ENCODE measurements around the gene RHBDD2. TPM values are rescaled to one million over a fixed set of nuclear protein-coding genes. Genes with fewer than 3 reads are reported as not detected.

Gene RHBDD2
- total RNA-seq, 4 donors from 2014 or later: 28.5 to 52.1 (median 38.2) TPM

DNA sequence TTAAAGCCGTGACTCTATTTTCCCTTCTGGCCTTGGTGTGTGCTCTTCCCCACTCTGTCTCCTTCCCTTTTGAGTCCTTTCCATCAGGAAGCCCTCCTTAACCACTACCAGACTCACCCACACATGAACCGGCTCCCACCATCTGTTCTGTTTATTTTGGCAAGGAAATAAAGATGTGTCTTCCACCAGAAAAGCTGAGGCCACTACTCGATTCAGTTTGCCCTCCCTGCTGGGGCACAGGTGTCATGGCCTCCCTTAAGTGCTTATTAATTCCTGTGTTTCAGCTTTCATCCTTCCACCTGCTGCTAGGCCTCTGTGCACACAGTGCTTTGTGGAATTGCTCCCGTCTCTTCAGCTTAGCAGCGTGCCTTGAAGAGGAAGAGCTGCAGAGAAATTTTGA lies 52.8 kb downstream of the RHBDD2 start:
- intact Hi-C loops (cut with DNase I; ENCODE audit: low total_unique reads): no loop called here

DNA sequence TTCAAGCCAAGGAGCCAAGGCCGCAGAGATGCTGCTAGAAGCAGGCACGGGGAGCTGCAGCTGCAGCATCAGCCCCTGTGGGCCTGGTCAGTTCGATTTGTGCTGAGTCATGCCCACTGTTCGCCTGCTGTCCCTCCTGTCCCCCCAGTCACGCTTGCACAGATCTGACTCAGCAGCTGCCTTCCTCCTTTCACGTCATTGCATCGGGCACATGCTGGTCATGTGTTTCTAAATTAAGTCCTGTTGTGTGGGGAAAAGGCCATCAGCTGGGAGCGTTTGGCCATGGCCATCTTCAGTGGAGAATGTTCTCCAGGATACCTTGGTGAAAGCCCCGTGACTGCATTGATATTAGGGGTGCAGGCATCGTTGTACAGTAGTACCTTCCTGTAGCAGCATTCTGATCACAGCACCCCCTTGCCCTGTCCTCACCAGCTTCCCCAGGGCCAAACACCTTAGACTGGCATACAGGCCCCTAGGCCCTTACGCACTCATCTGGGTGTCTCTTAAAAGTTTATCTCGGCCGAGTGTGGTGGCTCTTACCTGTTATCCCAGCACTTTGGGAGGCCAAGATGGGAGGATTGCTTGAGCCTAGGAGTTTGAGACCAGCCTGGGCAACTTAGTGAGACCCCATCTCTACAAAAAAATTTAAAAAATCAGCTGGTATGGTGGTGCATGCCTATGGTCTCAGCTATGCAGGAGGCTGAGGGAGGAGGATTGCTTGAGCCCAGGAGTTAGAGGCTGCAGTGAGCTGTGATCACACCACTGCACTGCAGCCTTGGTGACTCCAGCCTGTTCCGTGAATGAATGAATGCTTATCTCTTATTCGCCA lies 59.3 kb downstream of the RHBDD2 start:
- H3K36me3 ChIP-seq: no peaks in the 10 kb centered on the region
- peaks cover 19 to 25% of the 10 kb centered on the region in 2 donors for H3K4me1 ChIP-seq
- in situ Hi-C loops (cut with MboI; ENCODE audit: low sequenced_read_pairs in 4 of 4): no loop called here
- ATAC-seq (peak; percentile 95), DNase-seq (peak; percentile 78 to 88)
- peak overlapping the region; percentile 70 to 79 (median 76) for H3K27ac ChIP-seq
- intact Hi-C loops (cut with DNase I; ENCODE audit: low total_unique reads): no loop called here
- TF ChIP-seq, protein P1, sequence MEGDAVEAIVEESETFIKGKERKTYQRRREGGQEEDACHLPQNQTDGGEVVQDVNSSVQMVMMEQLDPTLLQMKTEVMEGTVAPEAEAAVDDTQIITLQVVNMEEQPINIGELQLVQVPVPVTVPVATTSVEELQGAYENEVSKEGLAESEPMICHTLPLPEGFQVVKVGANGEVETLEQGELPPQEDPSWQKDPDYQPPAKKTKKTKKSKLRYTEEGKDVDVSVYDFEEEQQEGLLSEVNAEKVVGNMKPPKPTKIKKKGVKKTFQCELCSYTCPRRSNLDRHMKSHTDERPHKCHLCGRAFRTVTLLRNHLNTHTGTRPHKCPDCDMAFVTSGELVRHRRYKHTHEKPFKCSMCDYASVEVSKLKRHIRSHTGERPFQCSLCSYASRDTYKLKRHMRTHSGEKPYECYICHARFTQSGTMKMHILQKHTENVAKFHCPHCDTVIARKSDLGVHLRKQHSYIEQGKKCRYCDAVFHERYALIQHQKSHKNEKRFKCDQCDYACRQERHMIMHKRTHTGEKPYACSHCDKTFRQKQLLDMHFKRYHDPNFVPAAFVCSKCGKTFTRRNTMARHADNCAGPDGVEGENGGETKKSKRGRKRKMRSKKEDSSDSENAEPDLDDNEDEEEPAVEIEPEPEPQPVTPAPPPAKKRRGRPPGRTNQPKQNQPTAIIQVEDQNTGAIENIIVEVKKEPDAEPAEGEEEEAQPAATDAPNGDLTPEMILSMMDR (IDR thresholded peaks at IDR 0.05 in 4 of 5, conservative IDR thresholded peaks at IDR 0.05 in 1 of 5): no peak
- peak; percentile 24 to 28 for TF ChIP-seq POLR2A (IDR thresholded peaks at IDR 0.05)
- H3K9me3 ChIP-seq: no peaks in the 10 kb centered on the region
- no peak overlapping the region for H3K4me3 ChIP-seq
- H3K27me3 ChIP-seq: no peaks in the 10 kb centered on the region

More for the DNA sequence above, 52.8 kb downstream of the RHBDD2 start:
- H3K36me3 ChIP-seq: no peaks in the 10 kb centered on the region
- H3K9me3 ChIP-seq: no peaks in the 10 kb centered on the region
- no peak for DNase-seq
- no peak for ATAC-seq
- H3K4me3 ChIP-seq: no peak overlapping the region
- no peaks in the 10 kb centered on the region for H3K27me3 ChIP-seq
- no peak for TF ChIP-seq POLR2A (IDR thresholded peaks at IDR 0.05)
- TF ChIP-seq, protein P1 (IDR thresholded peaks at IDR 0.05 in 4 of 5, conservative IDR thresholded peaks at IDR 0.05 in 1 of 5): no peak
- in situ Hi-C loops (cut with MboI; ENCODE audit: low sequenced_read_pairs in 4 of 4): no loop called here
- H3K27ac ChIP-seq: no peak overlapping the region
- H3K4me1 ChIP-seq: peaks cover 9 to 15% of the 10 kb centered on the region in 2 donors

Small RNA genes lying within 50 kb of the gene (microRNA-seq; reads per million reads assigned to microRNA genes)
- gene MIR4651 (ENCODE audit: borderline replicate concordance in 2 of 2): 0 reads per million in 2 donors

Other genes starting within 250 kb of the RHBDD2 start
- gene HIP1, start 140.1 kb upstream of the RHBDD2 start, total RNA-seq: 10 to 100 TPM in 1 of 4 donors, 1 to 10 TPM in 3; 5.8 to 11.1 (median 7.9) TPM
- not detected for gene CCL26, start 106.8 kb upstream of the RHBDD2 start, total RNA-seq
- gene CCL24, start 65.2 kb upstream of the RHBDD2 start, total RNA-seq: not detected
- 100 to 1,000 TPM in 3 of 4 donors, 10 to 100 TPM in 1; 85.7 to 218 (median 115) TPM for gene POR, start 36.1 kb downstream of the RHBDD2 start, total RNA-seq
- gene TMEM120A, start 115.6 kb downstream of the RHBDD2 start, total RNA-seq: 10 to 100 TPM; 21.3 to 56.7 (median 38.2) TPM
- 10 to 100 TPM; 10.0 to 31.5 (median 17.3) TPM for gene STYXL1, start 169.0 kb downstream of the RHBDD2 start, total RNA-seq
- 100 to 1,000 TPM; 236 to 344 (median 284) TPM for gene MDH2, start 169.1 kb downstream of the RHBDD2 start, total RNA-seq

All from gastrocnemius medialis (tissue), 4 donors.